Large intestine (tissue), 3 donors: Measurements from ENCODE around the gene CCDC71. TPM values are rescaled to one million over a fixed set of nuclear protein-coding genes. Genes with fewer than 3 reads are reported as not detected.

Experiments used
- DNase-seq, 2 donors: peaks; one replicate each; pipeline versions ENCODE4 v3.0.0 to v3.0.0-alpha.2; 2013
- H3K27ac ChIP-seq: one replicate; pipeline ENCODE4 v1.5.1; 2013; ENCODE audit warnings: low read length
- H3K27me3 ChIP-seq: 2 replicates; pipeline ENCODE4 v1.6.1; 2013; ENCODE audit warnings: low read length; ENCODE audit not compliant: control insufficient read depth, insufficient read depth
- H3K36me3 ChIP-seq: 2 replicates; pipeline ENCODE4 v1.6.1; 2013; ENCODE audit warnings: low read length; ENCODE audit not compliant: control insufficient read depth, insufficient read depth
- H3K4me1 ChIP-seq: one replicate; pipeline ENCODE4 v1.6.1; 2013; ENCODE audit warnings: low read length; ENCODE audit not compliant: control insufficient read depth, insufficient read depth
- H3K4me3 ChIP-seq: one replicate; pipeline ENCODE4 v1.5.1; 2013; ENCODE audit warnings: low read length
- H3K9me3 ChIP-seq: one replicate; pipeline ENCODE4 v1.6.1; 2013; ENCODE audit warnings: mild to moderate bottlenecking, low read depth, low read length, moderate library complexity; ENCODE audit not compliant: control insufficient read depth
- WGBS: methylation state at CpG from one replicate; pipeline ENCODE4 v1.1.5; 2013; ENCODE audit warnings: low lambda C conversion rate; ENCODE audit not compliant: insufficient coverage; 5-methylcytosine and 5-hydroxymethylcytosine counted together
- polyA plus RNA-seq: library from polyadenylated mRNA; unstranded; fragments of 120-200 nt; gene quantifications from one replicate; pipeline ENCODE4 v1.2.1, GENCODE V29; 2013

The CCDC71 gene
- polyA plus RNA-seq, 1 donor, result 21.4 TPM

DNA sequence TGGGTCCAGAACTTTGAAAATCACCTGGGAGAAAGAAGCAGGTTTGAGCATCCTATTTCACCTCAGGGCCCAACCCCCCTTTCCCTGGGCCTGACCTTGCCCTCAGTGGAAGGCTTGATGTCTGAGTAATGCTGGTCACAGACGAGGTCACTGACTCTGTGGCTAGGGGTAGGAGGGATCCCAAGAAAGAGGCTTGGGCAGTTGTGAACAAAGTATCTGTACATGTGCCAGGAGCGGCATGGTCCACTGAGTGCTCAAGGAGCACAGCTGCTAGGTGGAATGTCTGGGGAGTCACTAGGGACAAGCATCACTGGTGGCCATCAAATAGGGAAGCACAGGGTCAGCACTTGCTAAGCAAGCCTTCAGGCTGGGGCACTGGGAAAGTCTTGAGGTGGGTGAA lies 7.3 kb downstream of the CCDC71 start:
- no peak for DNase-seq
- Histone ChIP-seq H3K27me3 (no peaks in the 10 kb centered on the region), H3K4me1 (peaks cover 9% of the 10 kb centered on the region), H3K4me3 (no peak overlapping the region), H3K27ac (no peak overlapping the region), H3K36me3 (peaks cover 23% of the 10 kb centered on the region), H3K9me3 (no peaks in the 10 kb centered on the region)
- 100% methylated on average over 1 of the region's 2 CpGs for WGBS

DNA sequence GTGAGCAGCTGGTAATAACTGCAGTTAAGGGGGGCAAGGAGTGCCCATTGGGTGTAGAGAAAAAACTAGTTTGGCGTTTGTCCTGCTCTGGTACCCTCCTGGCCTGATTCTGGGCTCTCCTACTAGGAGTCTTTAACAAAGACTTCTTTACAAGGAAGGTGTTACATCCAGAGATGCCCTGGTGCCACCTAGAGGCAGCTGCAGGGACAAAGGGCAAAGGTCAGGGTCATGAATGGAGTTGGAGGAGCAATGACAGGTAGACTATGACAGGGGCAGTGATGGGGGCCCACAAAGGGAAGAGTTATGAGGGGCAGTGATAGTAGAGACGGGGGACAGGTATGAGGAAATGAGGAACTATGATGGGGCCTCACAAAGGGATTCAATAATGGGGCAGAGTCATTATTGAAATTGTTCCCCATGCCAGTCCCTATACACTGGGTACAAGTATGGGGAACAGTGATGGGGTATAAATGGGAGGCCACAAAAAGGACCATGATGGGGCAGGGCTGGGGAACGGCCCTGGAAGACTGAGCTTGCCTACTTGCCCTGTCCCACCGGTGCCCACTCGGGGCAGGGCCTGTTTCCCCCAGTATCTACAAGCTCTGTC lies 7.9 kb downstream of the CCDC71 start:
- WGBS, result no CpG with 5 or more reads among the region's 5 CpGs
- peak in 1 of 2 donors; percentile 74 for DNase-seq
- Histone ChIP-seq H3K27me3 (no peaks in the 10 kb centered on the region), H3K9me3 (no peaks in the 10 kb centered on the region), H3K4me1 (peaks cover 9% of the 10 kb centered on the region), H3K36me3 (peaks cover 17% of the 10 kb centered on the region), H3K27ac (no peak overlapping the region), H3K4me3 (no peak overlapping the region)

DNA sequence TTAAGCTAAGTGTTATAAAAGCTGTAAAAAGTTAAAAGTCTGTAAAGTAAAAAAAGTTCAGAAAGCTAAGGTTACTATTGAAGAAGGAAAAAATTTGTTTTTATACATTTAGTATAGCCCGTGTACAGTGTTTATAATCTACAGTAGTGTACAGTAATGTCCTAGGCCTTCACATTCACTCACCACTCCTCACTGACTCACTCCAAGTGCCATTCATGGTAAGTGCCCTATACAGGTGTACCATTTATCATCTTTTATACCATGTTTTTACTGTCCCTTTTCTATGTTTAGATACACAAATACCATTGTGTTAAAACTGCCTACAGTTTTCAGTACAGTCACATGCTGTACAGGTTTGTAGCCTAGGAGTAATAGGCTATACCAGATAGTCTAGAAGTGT lies 8.8 kb downstream of the CCDC71 start:
- H3K27me3 ChIP-seq, result no peaks in the 10 kb centered on the region

GRCh38 chr3:49153349-49153912 lies 12.7 kb downstream of the CCDC71 start:
- H3K4me3 ChIP-seq, result no peak overlapping the region
- H3K27me3 ChIP-seq, result no peaks in the 10 kb centered on the region
- no peak overlapping the region for H3K27ac ChIP-seq
- peaks cover 6% of the 10 kb centered on the region for H3K4me1 ChIP-seq
- no peak for DNase-seq
- no peaks in the 10 kb centered on the region for H3K9me3 ChIP-seq
- WGBS, result no CpG with 5 or more reads among the region's 3 CpGs
- H3K36me3 ChIP-seq, result no peaks in the 10 kb centered on the region

More for the DNA sequence above, 8.8 kb downstream of the CCDC71 start:
- no peak for DNase-seq
- WGBS, result 67% methylated on average over 1 of the region's 1 CpG
- Histone ChIP-seq H3K4me3 (no peak overlapping the region), H3K9me3 (no peaks in the 10 kb centered on the region), H3K27ac (no peak overlapping the region), H3K4me1 (peaks cover 9% of the 10 kb centered on the region), H3K36me3 (peaks cover 12% of the 10 kb centered on the region)

DNA sequence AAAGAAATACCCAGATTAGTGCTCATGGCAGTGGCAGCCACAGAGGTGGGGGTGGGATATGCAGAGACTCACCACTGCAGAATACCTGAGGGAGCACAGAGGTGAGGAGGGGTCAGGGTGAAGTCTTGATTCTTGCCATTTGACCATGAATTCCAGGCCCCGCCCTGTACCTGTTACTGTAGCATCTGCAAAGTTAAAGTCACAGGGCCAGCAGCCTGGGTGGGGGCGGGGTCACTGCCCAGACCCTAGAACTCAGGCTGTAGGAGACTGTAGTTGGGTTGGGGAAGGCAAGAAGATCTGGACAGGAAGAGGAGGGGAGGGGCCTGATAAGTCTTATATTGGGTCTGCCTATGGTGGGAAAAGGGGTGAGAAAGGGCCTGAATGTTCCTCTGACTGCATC lies 14.5 kb downstream of the CCDC71 start:
- no peaks in the 10 kb centered on the region for H3K9me3 ChIP-seq
- WGBS, result no CpG with 5 or more reads among the region's 2 CpGs
- no peak for DNase-seq

GRCh38 chr3:49148159-49148558 lies 18.0 kb downstream of the CCDC71 start:
- H3K9me3 ChIP-seq, result no peaks in the 10 kb centered on the region
- no peak overlapping the region for H3K4me3 ChIP-seq

More for the DNA sequence above, 14.5 kb downstream of the CCDC71 start:
- Histone ChIP-seq H3K4me3 (no peak overlapping the region), H3K27ac (no peak overlapping the region), H3K27me3 (no peaks in the 10 kb centered on the region), H3K4me1 (no peaks in the 10 kb centered on the region), H3K36me3 (no peaks in the 10 kb centered on the region)

GRCh38 chr3:49140080-49140479 lies 26.1 kb downstream of the CCDC71 start:
- Histone ChIP-seq H3K36me3 (no peaks in the 10 kb centered on the region), H3K4me3 (no peak overlapping the region), H3K27ac (no peak overlapping the region), H3K4me1 (peaks cover 7% of the 10 kb centered on the region), H3K27me3 (no peaks in the 10 kb centered on the region), H3K9me3 (peaks cover 3% of the 10 kb centered on the region)
- no CpG with 5 or more reads among the region's 3 CpGs for WGBS
- DNase-seq, result no peak

More at GRCh38 chr3:49148159-49148558, 18.0 kb downstream of the CCDC71 start:
- 96% methylated on average over 2 of the region's 5 CpGs for WGBS
- Histone ChIP-seq H3K36me3 (no peaks in the 10 kb centered on the region), H3K4me1 (no peaks in the 10 kb centered on the region), H3K27ac (no peak overlapping the region), H3K27me3 (no peaks in the 10 kb centered on the region)
- no peak for DNase-seq

DNA sequence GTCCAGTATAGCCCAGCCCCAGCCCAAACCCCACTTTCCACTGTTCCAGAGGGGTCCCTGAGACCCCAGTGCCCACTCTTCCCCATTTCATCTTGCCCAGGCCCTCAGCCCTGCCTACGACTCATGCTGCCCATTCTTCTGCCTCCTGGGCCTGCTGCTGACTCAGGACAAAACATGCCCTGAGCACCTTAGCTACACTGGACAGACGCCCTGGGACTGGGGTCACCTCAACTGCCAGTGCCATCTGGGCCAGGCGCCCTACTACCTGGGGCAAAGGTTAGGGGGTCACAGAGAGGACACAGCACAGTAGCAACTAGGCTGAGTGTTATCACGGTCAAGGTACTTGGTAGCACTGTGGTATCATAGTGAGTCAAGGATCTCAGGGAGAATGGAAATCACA lies 30.6 kb downstream of the CCDC71 start:
- WGBS, result 40% methylated on average over 1 of the region's 4 CpGs
- DNase-seq, result no peak
- Histone ChIP-seq H3K4me1 (peaks cover 18% of the 10 kb centered on the region), H3K27ac (no peak overlapping the region), H3K9me3 (no peaks in the 10 kb centered on the region), H3K27me3 (no peaks in the 10 kb centered on the region), H3K4me3 (no peak overlapping the region), H3K36me3 (peaks cover 6% of the 10 kb centered on the region)

DNA sequence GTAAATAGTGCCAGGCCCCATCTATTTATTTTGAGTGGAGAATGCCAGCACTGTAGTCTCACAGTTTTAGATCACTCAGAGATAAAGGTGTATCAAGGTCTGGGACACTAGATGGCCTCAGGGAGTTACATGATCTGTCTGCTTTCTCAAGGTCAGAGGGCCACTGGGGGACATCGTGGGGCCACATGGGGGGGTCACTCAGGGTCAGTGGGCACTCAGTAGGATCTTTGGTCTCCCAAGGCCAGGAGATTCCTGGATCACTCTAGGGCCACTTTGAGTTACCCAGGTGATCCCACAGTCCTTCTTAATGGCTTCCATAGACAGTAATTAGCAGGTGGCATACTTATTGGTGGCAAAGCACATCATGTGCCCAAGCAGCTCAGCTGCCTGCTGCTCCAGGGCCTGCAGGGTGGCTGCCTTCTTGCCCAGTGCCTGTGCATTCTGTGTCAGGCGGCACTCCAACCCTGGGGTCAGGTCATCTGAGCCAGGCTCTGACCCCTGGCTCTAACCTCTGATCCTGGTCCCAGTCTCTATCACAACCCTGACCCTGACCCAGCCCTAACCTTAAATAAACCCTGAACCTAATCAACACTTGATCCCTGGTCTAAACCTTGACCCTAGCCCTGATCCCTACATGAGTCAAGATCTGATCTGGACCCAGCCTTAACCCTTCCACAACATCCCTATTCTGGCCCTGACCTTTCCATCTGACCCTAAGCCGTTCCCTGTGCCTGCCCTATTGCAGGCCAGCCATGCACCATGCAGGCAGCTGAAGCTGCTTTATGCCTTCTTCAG lies 31.5 kb downstream of the CCDC71 start:
- WGBS, result no CpG with 5 or more reads among the region's 3 CpGs

GRCh38 chr3:49133226-49133951 lies 32.7 kb downstream of the CCDC71 start:
- no CpG with 5 or more reads among the region's 30 CpGs for WGBS
- H3K9me3 ChIP-seq, result no peaks in the 10 kb centered on the region
- no peaks in the 10 kb centered on the region for H3K27me3 ChIP-seq
- peak overlapping the region; percentile 86 for H3K4me3 ChIP-seq
- peak overlapping the region; percentile 80 for H3K27ac ChIP-seq
- H3K36me3 ChIP-seq, result peaks cover 23% of the 10 kb centered on the region
- DNase-seq, result peak; percentile 79 to 93
- H3K4me1 ChIP-seq, result peaks cover 18% of the 10 kb centered on the region

More for the DNA sequence above, 31.5 kb downstream of the CCDC71 start:
- H3K27ac ChIP-seq, result no peak overlapping the region
- DNase-seq, result no peak
- H3K4me3 ChIP-seq, result no peak overlapping the region
- H3K27me3 ChIP-seq, result no peaks in the 10 kb centered on the region
- peaks cover 18% of the 10 kb centered on the region for H3K4me1 ChIP-seq
- H3K9me3 ChIP-seq, result no peaks in the 10 kb centered on the region
- H3K36me3 ChIP-seq, result peaks cover 12% of the 10 kb centered on the region
